Stimulated activated memory B cell treated with anti-CD40 and anti-IgM and Interleukin-4, amounts not matched to agents 10 μg/mL and 1 μg/mL and 100 μg/mL, for 72 hours (primary cell): ENCODE results near the gene AP2A2.
A peak's percentile ranks its signal among the peaks of the same experiment; 100 is the strongest.

Experiments
- ATAC-seq: fragments of 150-1000 bp; cut with Tn5 transposase; 2 replicates; pipeline ENCODE4 v1.10.0; 2021
- H3K27ac Mint-ChIP-seq: one replicate; pipeline ENCODE4 v1.8.0; 2022; ENCODE audit warnings: mild to moderate bottlenecking, mixed read lengths
- H3K27me3 Mint-ChIP-seq: one replicate; pipeline ENCODE4 v1.8.0; 2022; ENCODE audit warnings: mixed read lengths
- H3K36me3 Mint-ChIP-seq: one replicate; pipeline ENCODE4 v1.8.0; 2022; ENCODE audit warnings: mixed read lengths
- H3K4me1 Mint-ChIP-seq: one replicate; pipeline ENCODE4 v1.8.0; 2022; ENCODE audit warnings: mixed read lengths
- H3K4me3 Mint-ChIP-seq: one replicate; pipeline ENCODE4 v1.8.0; 2022; ENCODE audit warnings: mild to moderate bottlenecking, moderate library complexity, mixed read lengths
- H3K9me3 Mint-ChIP-seq: one replicate; pipeline ENCODE4 v1.8.0; 2022; ENCODE audit warnings: mixed read lengths

Gene AP2A2

DNA sequence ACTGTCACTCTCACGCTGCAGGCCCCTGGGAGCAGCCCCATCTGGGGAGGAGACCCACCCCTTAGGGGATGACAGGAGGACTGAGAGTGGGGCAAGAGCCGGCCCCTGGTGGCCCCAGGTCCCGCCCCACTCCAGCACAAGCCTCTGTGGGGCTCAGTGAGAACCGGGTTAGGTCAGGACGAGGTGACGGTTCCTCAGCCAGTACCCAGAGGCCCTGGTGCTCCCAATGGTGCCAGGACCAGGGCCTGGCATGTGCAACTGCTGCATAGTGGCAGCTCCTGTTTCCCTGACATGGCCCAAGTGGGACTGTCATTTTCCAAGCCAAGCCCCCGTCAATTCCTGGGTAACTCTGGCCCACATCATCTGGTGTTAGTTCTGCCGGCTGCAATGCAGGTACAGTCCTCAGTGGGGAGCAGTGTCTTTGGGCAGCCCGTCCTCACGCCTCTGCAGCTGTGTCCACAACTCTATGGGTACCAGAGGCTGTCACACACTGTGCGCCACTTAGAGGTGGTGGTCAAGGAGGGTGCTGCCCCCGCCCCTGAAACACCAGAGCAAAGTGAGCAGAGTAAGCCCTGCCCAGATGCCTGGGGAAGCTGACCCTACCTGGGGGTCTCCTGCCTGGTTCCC, 31.0 kb upstream of the AP2A2 start:
- Mint-ChIP-seq H3K4me1 (no peaks in the 10 kb centered on the region), H3K27ac (no peak overlapping the region), H3K4me3 (no peak overlapping the region), H3K27me3 (no peaks in the 10 kb centered on the region), H3K9me3 (no peaks in the 10 kb centered on the region), H3K36me3 (peaks cover 12% of the 10 kb centered on the region)
- no peak for ATAC-seq

DNA sequence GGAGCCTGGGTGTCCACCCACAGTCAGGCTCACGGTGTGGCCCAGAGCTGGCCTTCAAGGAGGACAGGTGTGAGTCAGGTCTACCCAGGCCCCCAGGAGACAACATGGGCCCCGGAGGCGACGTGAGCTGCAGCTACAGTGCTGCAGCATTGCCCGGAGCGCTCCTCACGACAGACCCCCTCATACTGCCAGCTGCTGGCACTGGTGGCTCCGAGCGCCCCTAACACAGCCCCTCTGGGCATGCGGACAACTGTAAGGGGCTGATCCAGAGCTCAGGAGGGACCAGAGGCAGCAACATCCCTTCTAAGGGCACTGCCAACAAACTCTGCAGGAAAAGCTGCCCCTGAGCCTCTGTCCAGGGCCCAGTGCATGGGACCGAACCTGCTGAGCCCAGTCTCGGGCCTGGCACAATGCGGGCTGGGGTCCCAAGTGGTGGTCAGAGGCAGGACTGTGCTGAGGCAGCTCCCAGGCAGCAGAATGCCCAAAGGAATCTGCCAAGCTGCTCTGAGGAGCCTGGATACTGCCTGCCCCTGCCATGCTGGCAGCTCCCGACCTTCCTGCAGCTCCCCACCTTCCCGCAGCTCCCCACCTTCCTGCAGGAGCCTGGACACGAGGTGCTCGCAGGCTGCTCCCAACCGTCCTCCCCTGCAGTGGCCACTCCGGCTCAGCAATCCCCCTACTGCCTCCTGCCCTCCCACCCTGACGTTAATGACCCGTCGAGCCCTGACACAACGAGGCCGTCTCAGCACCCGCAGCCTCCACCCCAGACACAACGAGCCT, 30.1 kb upstream of the AP2A2 start:
- Mint-ChIP-seq H3K27me3 (no peaks in the 10 kb centered on the region), H3K4me1 (no peaks in the 10 kb centered on the region), H3K4me3 (no peak overlapping the region), H3K27ac (no peak overlapping the region), H3K36me3 (peaks cover 16% of the 10 kb centered on the region), H3K9me3 (no peaks in the 10 kb centered on the region)
- no peak for ATAC-seq

DNA sequence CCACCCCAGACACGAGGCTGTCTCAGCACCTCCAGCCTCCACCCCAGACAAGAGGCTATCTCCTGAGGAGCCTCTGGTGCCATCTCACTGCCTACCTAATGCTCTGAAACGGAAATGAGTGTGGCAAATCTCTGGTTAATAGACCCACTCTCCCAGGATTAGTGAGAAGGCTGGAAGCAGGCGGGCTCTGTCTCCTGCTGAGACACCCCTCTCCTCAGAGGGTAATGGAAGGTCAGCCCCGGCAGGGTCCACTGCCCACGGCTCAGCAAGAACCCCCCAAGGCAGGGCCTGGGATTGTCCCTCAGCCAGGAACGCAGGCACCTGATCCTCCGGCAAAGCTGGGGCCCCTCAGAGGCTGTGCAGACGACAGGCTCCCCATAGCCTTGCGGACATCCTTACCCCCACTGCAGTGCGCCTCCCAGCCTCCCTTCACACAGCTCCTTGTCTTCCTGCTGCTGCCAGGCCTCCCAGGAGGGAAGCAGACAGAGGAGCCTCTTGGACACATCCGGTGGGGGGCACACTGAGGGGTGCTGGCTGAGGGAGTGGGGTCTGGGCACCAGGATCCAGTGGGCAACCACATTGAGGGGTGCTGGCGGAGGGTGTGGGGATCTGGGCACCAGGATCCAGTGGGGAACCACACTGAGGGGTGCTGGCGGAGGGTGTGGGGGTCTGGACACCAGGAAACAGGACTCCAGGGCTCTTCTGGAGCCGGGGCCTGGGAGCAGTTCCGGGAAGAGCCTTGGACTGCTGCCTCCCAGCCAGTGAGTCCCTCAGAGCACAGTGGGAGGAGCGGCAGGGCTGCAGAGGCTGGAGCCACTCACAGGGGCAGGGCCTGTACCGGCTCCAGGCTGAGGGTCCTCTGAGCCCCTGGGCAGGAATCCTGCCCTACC, 28.2 kb upstream of the AP2A2 start:
- no peak overlapping the region for H3K4me3 Mint-ChIP-seq
- no peak for ATAC-seq
- H3K27me3 Mint-ChIP-seq: no peaks in the 10 kb centered on the region
- H3K4me1 Mint-ChIP-seq: no peaks in the 10 kb centered on the region
- H3K9me3 Mint-ChIP-seq: no peaks in the 10 kb centered on the region
- no peak overlapping the region for H3K27ac Mint-ChIP-seq
- peaks cover 36% of the 10 kb centered on the region for H3K36me3 Mint-ChIP-seq

DNA sequence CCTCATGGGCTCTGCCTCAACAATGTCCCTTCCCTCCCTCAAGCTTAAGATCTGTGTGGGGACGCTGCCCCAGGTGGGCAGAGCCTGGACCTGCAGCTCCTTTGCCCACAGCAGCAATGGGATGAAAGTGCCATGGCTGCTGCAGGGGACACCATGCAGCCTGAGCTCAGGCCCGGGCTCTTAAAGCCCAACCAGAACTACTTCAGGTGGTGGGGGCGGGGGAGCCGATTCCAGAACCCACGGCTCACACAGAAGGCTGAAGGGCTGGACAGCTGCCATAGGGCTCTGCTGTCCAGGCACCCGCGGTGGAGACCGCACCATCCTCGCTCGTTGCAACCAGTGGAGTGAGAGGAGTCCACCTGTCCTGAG, 27.5 kb upstream of the AP2A2 start:
- H3K4me1 Mint-ChIP-seq: no peaks in the 10 kb centered on the region
- no peak for ATAC-seq
- H3K36me3 Mint-ChIP-seq: peaks cover 42% of the 10 kb centered on the region
- H3K27ac Mint-ChIP-seq: no peak overlapping the region
- H3K4me3 Mint-ChIP-seq: no peak overlapping the region
- no peaks in the 10 kb centered on the region for H3K9me3 Mint-ChIP-seq
- no peaks in the 10 kb centered on the region for H3K27me3 Mint-ChIP-seq

DNA sequence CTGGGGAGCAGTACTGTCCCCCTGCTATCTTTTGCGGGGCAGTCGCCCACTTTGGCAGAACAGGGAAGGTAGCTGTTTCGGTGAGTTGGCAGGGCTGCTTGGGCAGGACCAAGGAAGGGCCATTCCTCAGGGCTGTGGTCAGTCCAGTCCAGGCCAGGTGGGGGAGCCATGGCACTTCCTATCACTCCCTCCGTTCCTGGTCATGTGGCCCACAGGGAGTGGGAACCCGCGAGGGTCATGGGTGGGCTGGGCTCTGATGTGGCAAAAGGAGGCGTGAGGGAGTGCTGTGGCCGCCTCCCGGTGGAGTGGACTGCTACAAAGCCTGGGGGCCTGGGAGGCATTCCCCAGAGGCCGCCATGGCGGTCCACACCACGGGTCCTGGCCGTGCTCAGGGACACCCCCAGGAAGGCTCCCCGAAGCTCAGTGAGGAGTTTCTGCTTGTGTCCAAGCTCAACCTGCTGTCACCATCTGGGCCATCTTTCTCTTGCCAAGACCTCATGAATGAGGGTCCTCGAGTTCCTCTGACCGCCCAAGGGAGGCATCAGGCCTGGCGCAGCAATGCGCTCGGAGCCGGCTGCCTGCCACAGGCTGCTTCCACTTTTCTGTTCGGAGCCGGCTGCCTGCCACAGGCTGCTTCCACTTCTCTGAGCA, 27.0 kb upstream of the AP2A2 start:
- Mint-ChIP-seq H3K9me3 (no peaks in the 10 kb centered on the region), H3K4me1 (no peaks in the 10 kb centered on the region), H3K4me3 (no peak overlapping the region), H3K36me3 (peaks cover 48% of the 10 kb centered on the region), H3K27ac (no peak overlapping the region), H3K27me3 (no peaks in the 10 kb centered on the region)
- no peak for ATAC-seq

DNA sequence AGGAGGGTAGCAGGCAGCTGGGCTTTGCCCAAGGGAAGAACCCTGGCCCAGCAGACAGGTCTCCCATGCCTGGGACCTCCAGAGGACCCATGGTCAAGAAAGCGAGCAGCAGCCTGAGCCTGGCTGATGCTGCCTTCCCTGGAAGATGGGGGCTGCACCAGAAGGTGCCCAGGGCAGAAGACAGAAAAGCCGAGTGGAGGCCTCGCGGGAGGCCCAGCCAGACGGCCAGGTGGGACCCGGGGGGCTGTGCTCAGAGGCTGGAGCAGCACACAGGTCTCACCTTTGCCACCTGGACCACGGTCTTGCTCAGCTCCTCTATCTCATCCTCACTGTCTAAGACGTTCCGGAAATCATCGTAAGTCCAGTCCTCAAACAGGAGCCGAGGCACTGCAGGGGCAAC, 25.9 kb upstream of the AP2A2 start:
- H3K4me3 Mint-ChIP-seq: no peak overlapping the region

DNA sequence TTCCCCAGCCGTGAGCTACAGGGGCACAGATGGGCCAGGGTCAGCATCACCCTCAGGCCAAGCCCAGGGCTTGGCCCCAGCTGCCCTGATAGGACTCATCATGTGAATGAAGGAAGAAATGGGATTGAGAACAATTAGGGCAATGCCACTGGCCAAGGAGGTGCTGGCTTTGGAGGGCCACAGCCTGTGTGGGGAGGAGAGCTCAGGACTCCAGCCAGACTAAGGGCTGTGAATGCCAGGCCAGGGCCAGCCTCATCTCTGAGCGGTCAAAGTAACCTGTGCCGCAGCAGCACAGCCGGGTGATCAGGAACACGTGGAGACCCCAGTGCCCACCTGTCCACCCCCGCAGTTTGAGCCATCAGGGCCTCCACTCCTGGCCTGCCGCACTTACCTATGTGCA, 25.1 kb upstream of the AP2A2 start:
- Mint-ChIP-seq H3K27me3 (no peaks in the 10 kb centered on the region), H3K4me1 (no peaks in the 10 kb centered on the region), H3K36me3 (peaks cover 61% of the 10 kb centered on the region), H3K27ac (no peak overlapping the region), H3K4me3 (no peak overlapping the region), H3K9me3 (no peaks in the 10 kb centered on the region)
- ATAC-seq: no peak

More for the DNA sequence above, 25.9 kb upstream of the AP2A2 start:
- Mint-ChIP-seq H3K27ac (no peak overlapping the region), H3K9me3 (no peaks in the 10 kb centered on the region), H3K36me3 (peaks cover 58% of the 10 kb centered on the region), H3K4me1 (no peaks in the 10 kb centered on the region), H3K27me3 (no peaks in the 10 kb centered on the region)
- no peak for ATAC-seq

DNA sequence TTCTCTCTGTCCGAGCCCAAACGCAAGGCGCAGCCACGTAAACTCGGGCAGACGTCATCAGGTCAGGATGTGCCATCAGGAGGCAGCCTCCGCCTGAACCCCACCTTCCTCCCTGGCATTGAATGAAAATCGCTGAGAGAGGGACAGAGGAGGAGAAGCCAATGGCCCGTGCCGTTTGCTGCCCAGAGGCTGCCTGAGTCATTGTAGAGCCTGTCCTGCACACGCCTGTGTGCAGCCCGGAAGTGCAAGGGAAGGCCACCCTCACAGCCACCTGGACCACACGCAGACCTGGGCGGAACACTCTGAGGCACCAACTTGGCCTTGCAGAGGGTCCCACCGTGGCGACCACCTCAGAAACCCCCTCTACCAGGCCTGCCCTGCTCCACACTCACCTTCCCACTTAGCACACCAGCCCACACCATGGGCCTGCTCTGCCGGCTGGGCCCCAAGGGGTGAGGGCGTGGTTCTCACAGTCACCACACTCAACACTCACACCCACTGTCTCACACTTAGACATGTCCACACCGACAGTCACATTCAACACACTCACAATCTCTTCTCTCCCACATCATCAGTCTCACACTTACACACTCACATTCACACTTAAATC, 24.1 kb upstream of the AP2A2 start:
- Mint-ChIP-seq H3K27me3 (no peaks in the 10 kb centered on the region), H3K4me3 (no peak overlapping the region), H3K9me3 (no peaks in the 10 kb centered on the region), H3K27ac (no peak overlapping the region), H3K36me3 (peaks cover 61% of the 10 kb centered on the region), H3K4me1 (no peaks in the 10 kb centered on the region)
- ATAC-seq: no peak

DNA sequence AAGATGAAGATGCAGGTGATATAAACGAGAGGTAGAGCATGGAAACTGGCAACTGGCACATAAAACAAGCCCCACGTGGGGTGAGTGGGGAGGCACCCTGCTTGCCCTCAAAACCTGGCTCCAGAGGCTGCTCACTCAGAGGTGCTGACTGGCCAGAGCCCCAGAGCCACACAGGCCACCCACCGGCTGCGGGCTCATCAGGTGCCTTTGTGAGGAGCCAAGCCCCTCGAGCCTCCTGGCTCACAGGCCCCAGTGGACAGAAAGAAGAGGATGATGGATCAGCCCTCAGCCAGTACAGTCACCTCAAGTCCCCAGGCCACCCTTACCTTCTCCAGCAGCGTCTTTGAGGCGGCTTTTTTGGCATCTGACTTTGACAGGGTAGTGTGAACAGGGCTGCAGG, 21.3 kb upstream of the AP2A2 start:
- no peak overlapping the region for H3K27ac Mint-ChIP-seq
- H3K9me3 Mint-ChIP-seq: no peaks in the 10 kb centered on the region

DNA sequence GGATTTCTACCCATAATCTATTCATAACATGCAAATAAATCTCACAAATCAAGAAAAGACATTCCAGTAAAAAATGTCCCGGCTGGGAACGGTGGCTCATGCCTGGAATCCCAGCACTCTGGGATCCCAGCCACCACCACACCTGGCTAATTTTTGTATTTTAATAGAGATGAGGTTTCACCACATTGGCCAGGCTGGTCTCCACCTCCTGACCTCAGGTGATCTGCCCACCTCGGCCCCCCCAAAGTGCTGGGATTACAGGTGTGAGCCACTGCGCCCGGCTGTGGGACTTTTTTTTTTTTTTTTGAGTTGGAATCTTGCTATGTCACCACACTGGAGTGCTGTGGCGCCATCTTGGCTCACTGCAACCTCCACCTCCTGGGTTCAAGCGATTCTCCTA, 19.7 kb upstream of the AP2A2 start:
- Mint-ChIP-seq H3K27ac (no peak overlapping the region), H3K9me3 (no peaks in the 10 kb centered on the region), H3K36me3 (peaks cover 44% of the 10 kb centered on the region), H3K4me3 (no peak overlapping the region), H3K4me1 (peaks cover 26% of the 10 kb centered on the region), H3K27me3 (no peaks in the 10 kb centered on the region)
- no peak for ATAC-seq

More for the DNA sequence above, 21.3 kb upstream of the AP2A2 start:
- H3K27me3 Mint-ChIP-seq: no peaks in the 10 kb centered on the region
- peaks cover 23% of the 10 kb centered on the region for H3K4me1 Mint-ChIP-seq
- no peak for ATAC-seq
- no peak overlapping the region for H3K4me3 Mint-ChIP-seq
- H3K36me3 Mint-ChIP-seq: peaks cover 58% of the 10 kb centered on the region

DNA sequence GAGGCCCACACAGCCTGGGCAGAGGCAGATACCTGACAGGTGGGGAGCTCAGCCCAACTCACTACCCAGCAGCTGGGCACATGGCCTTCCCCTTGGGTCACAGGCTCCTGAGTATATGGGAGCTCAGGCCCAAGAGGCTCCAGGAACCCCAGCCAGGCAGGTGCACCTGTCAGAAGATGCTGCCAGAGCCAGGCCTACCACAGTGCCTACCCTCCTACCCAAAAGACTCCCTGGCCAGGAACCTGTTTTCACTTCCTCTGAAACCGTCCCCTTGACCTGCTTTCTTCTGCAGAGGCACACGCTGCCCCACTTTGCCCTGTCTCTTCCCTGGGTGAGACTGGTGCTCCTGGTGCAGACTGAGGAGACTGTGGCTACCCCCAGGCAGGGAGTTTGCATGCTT, 18.0 kb upstream of the AP2A2 start:
- ATAC-seq: peak; percentile 50
- Mint-ChIP-seq H3K4me3 (peak overlapping the region; percentile 8), H3K4me1 (peaks cover 33% of the 10 kb centered on the region), H3K36me3 (peaks cover 27% of the 10 kb centered on the region), H3K27me3 (no peaks in the 10 kb centered on the region), H3K9me3 (no peaks in the 10 kb centered on the region), H3K27ac (peak overlapping the region; percentile 71)

DNA sequence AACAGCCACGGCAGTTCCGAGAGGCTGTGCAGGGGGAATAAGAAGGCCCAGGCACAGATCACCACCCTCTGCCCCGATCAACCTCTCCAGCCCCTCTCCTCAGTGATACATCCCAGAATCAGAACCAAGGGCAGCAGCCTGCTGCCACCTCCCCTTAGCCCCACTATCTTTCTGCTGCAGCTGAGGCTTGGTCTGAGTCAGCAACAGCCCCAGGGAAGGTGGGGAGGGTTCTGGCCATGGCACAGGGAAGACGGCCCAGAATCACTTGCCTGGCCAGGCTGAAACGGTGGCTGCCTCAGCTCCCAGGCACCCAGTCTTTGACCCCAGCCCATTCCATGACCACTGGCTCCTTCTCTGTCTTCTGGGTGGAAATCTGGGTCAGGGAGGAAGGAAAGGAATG, 17.4 kb upstream of the AP2A2 start:
- Mint-ChIP-seq H3K4me3 (peak overlapping the region; percentile 8), H3K9me3 (no peaks in the 10 kb centered on the region), H3K4me1 (peaks cover 33% of the 10 kb centered on the region), H3K27me3 (no peaks in the 10 kb centered on the region), H3K36me3 (peaks cover 20% of the 10 kb centered on the region), H3K27ac (peak overlapping the region; percentile 71)
- ATAC-seq: no peak

DNA sequence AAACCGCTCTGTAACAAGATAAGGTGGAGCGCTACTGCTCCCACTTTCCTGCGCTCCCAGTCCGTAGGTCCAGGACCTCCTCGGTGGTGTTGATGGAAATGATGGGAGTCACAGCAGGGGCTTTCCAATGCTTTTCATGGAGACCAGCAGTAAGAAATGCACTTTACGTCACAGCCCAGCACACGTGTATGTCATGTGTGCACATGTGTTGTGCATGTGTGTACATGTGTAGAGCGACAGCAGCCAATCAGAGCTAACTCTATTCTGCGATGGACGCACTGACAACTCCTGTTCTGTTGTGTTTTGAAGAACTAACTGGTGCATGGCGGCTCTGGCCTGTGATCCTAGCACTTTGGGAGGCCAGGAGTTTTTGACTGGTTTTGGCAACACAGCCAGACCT, 16.3 kb upstream of the AP2A2 start:
- Mint-ChIP-seq H3K9me3 (no peaks in the 10 kb centered on the region), H3K27ac (peak overlapping the region; percentile 71), H3K4me3 (peak overlapping the region; percentile 96), H3K27me3 (no peaks in the 10 kb centered on the region), H3K4me1 (peaks cover 33% of the 10 kb centered on the region), H3K36me3 (peaks cover 9% of the 10 kb centered on the region)
- ATAC-seq: no peak

DNA sequence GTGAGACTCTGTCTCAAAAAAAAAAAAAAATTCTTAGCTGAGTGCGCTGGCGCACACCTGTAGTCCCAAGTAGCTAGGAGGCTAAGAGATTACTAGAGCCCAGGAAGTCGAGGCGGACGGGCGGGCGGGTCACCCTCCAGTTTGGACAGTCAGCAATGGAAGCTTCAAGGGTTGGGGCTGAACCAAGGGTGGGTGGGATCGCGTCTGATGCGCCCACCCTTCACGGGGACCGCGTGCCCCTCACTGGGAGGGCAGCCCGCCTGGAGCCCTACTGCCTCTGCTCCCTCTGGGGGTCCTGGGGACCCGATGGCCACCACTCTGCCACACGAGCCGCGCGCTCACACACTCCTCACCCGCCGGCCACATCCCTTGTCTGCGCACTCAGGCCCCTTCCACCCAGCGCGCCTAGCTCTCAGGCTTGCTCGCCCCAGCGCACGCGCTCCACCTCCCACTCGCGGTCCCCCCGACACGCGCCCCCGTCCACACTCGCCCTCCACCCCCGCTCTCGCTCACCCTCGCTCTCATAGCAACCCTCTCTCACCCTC, 15.6 kb upstream of the AP2A2 start:
- ATAC-seq: peak; percentile 58
- peaks cover 33% of the 10 kb centered on the region for H3K4me1 Mint-ChIP-seq

More for the DNA sequence above, 15.6 kb upstream of the AP2A2 start:
- no peaks in the 10 kb centered on the region for H3K27me3 Mint-ChIP-seq
- H3K36me3 Mint-ChIP-seq: peaks cover 3% of the 10 kb centered on the region
- no peaks in the 10 kb centered on the region for H3K9me3 Mint-ChIP-seq
- peak overlapping the region; percentile 96 for H3K4me3 Mint-ChIP-seq
- H3K27ac Mint-ChIP-seq: peak overlapping the region; percentile 86
